Omental fat pad (tissue), 4 donors: ENCODE results near the gene TCFL5. TPM values are rescaled to one million over a fixed set of nuclear protein-coding genes. Genes with fewer than 3 reads are reported as not detected.

Experiments used
- ATAC-seq: fragments of 150-250 bp; one replicate; pipeline ENCODE4 v1.9.1; 2016; ENCODE audit warnings: mild to moderate bottlenecking, moderate library complexity; ENCODE audit not compliant: low FRiP score
- DNase-seq: peaks from one replicate; pipeline ENCODE4 v3.0.0-alpha.2; 2019; ENCODE audit warnings: low spot score
- CTCF ChIP-seq, 3 donors: fragments of 450-650 bp; IDR thresholded peaks; one replicate each; pipeline ENCODE4 v1.5.1; 2016 to 2017; ENCODE audit warnings: antibody characterized with exemption in 3 of 3, mild to moderate bottlenecking in 3 of 3, moderate library complexity in 2 of 3
- total RNA-seq, 4 donors: library from RNA; depleted of rRNA; stranded (reverse); fragments of >200 nt; gene quantifications; one replicate each; pipeline ENCODE4 v1.1.0, GENCODE V29; 2016

The TCFL5 gene
- total RNA-seq, 4 donors from 2014 or later, result 6.1 to 7.7 (median 6.3) TPM

- TF ChIP-seq CTCF (IDR thresholded peaks at IDR 0.05), result no peak
- DNase-seq (no peak), ATAC-seq (no peak)
Measured at GRCh38 chr20:62812181-62812906, 49.3 kb downstream of the TCFL5 start.

- TF ChIP-seq CTCF (IDR thresholded peaks at IDR 0.05), result no peak
- DNase-seq, result no peak
- no peak for ATAC-seq
Measured at GRCh38 chr20:62811720-62812119, 49.9 kb downstream of the TCFL5 start.

- ATAC-seq (no peak), DNase-seq (no peak)
- TF ChIP-seq CTCF (IDR thresholded peaks at IDR 0.05), result no peak
Measured at GRCh38 chr20:62811320-62811719, 50.3 kb downstream of the TCFL5 start.

GRCh38 chr20:62809530-62810428 lies 51.8 kb downstream of the TCFL5 start:
- no peak for TF ChIP-seq CTCF (IDR thresholded peaks at IDR 0.05)
- no peak for DNase-seq
- ATAC-seq, result no peak

- ATAC-seq, result peak; percentile 48
- TF ChIP-seq CTCF (IDR thresholded peaks at IDR 0.05), result peak in 2 of 3 donors; percentile 21 to 86
- peak; percentile 85 for DNase-seq
Measured at GRCh38 chr20:62808211-62808865, 53.3 kb downstream of the TCFL5 start.

GRCh38 chr20:62807444-62808210 lies 54.0 kb downstream of the TCFL5 start:
- TF ChIP-seq CTCF (IDR thresholded peaks at IDR 0.05), result no peak
- DNase-seq (no peak), ATAC-seq (no peak)
